Amniotic stem cell (primary cell): ENCODE data around the gene CD27.

Experiments
- DNase-seq: peaks from one replicate; lab custom pipeline; 2025; lab: John Stamatoyannopoulos, UW

Gene CD27

GRCh38 chr12:6434205-6435140 lies 10.3 kb upstream of the CD27 start:
- DNase-seq, result no peak

GRCh38 chr12:6435961-6436715 lies 8.6 kb upstream of the CD27 start:
- DNase-seq, result no peak

- DNase-seq, result no peak
Observed at GRCh38 chr12:6437586-6437985, 7.2 kb upstream of the CD27 start.

GRCh38 chr12:6438345-6438744 lies 6.4 kb upstream of the CD27 start:
- DNase-seq, result no peak

- no peak for DNase-seq
Observed at GRCh38 chr12:6440391-6440790, 4.4 kb upstream of the CD27 start.

GRCh38 chr12:6442836-6443235 lies 1.9 kb upstream of the CD27 start:
- no peak for DNase-seq

- DNase-seq, result no peak
Observed at GRCh38 chr12:6443361-6443983, 1.3 kb upstream of the CD27 start.

- no peak for DNase-seq
Observed at GRCh38 chr12:6444031-6444430, 724 bp upstream of the CD27 start.

GRCh38 chr12:6450091-6450868 lies 5.5 kb downstream of the CD27 start:
- no peak for DNase-seq

- no peak for DNase-seq
Observed at GRCh38 chr12:6450869-6451347, 6.2 kb downstream of the CD27 start.

- peak; percentile 22 for DNase-seq
Observed at GRCh38 chr12:6451348-6452244, 6.8 kb downstream of the CD27 start, which contains the start of gene TAPBPL. Gene TAPBPL (plus strand): TSS chr12:6452042. CDS start chr12:6452249, 207 bp downstream.

GRCh38 chr12:6452245-6452943 lies 7.6 kb downstream of the CD27 start:
- no peak for DNase-seq

- DNase-seq, result no peak
Observed at GRCh38 chr12:6452944-6453630, 8.3 kb downstream of the CD27 start.

GRCh38 chr12:6457220-6457945 lies 12.6 kb downstream of the CD27 start:
- DNase-seq, result no peak

- DNase-seq, result no peak
Observed at GRCh38 chr12:6458281-6459003, 13.7 kb downstream of the CD27 start.

- no peak for DNase-seq
Observed at GRCh38 chr12:6459004-6459337, 14.2 kb downstream of the CD27 start.

- no peak for DNase-seq
Observed at GRCh38 chr12:6460751-6461371, 16.1 kb downstream of the CD27 start.
